GM12878 (cell line): Measurements from ENCODE around the gene CPT2. TPM values are rescaled to one million over a fixed set of nuclear protein-coding genes. Genes with fewer than 3 reads are reported as not detected.

ENCODE experiments used
- ATAC-seq: fragments of 200-7000 bp; cut with Tn5 transposase; 3 replicates; pipeline ENCODE4 v1.9.1; 2020; ENCODE audit warnings: mild to moderate bottlenecking, moderate library complexity
- BruUV-seq: library from RNA; stranded (reverse); fragments of 400-500 nt; replicated peaks from 2 replicates; lab custom pipeline; 2021; lab: Mats Ljungman, UMichigan
- CTCF ChIA-PET: fragments of 300-600 bp; sonication (Branson Sonifier 250); formaldehyde crosslinking; extraction: SDS; loops from one replicate; lab custom pipeline; 2021; ENCODE audit warnings: inconsistent platforms; lab: Yijun Ruan, JAX
- POLR2A ChIA-PET: fragments of 350-600 bp; formaldehyde crosslinking; extraction: SDS; loops from one replicate; lab custom pipeline; 2021; ENCODE audit warnings: inconsistent platforms; lab: Charles Lee
- RAD21 ChIA-PET: fragments of 300-600 bp; sonication (Branson Sonifier 250); formaldehyde crosslinking; loops from one replicate; lab custom pipeline; 2023; ENCODE audit warnings: antibody characterized with exemption; ENCODE audit not compliant: unreplicated experiment; lab: Charles Lee
- SMC1A ChIA-PET: fragments of 300-600 bp; sonication (Branson Sonifier 250); formaldehyde crosslinking; loops from one replicate; lab custom pipeline; 2023; ENCODE audit not compliant: unreplicated experiment, uncharacterized antibody; lab: Charles Lee
- DNase-seq: peaks from one replicate; pipeline ENCODE4 v3.0.0-alpha.2; 2011; ENCODE audit warnings: low read depth, low spot score
- FAIRE-seq: peaks from 3 replicates; lab custom pipeline; 2011; peaks lifted over from hg19 to GRCh38; lab: Jason Lieb, UNC
- H2AFZ ChIP-seq: 2 replicates; pipeline ENCODE4 v1.6.0; 2011; ENCODE audit warnings: low read depth, low read length, control low read depth; ENCODE audit not compliant: control insufficient read depth
- H3K27ac ChIP-seq: 2 replicates; pipeline ENCODE4 v1.5.1; 2011; ENCODE audit warnings: control low read depth; ENCODE audit not compliant: control insufficient read depth, insufficient read depth
- H3K27me3 ChIP-seq, 2 experiments: replicated peaks in 1 of 2; 2 replicates each; pipeline versions ENCODE4 v1.6.0 to v1.6.1; 2011; ENCODE audit warnings: low read length in 1 of 2; ENCODE audit not compliant: control insufficient read depth in 2 of 2, insufficient read depth in 2 of 2
- H3K36me3 ChIP-seq, 2 experiments: 2 replicates each; pipeline ENCODE4 v1.5.1; 2011; ENCODE audit warnings: low read length in 1 of 2; ENCODE audit not compliant: control insufficient read depth in 2 of 2, insufficient read depth in 2 of 2
- H3K4me1 ChIP-seq: 2 replicates; pipeline ENCODE4 v1.6.1; 2011; ENCODE audit warnings: mild to moderate bottlenecking, low read length, moderate library complexity, mixed read lengths; ENCODE audit not compliant: control insufficient read depth, insufficient read depth
- H3K4me2 ChIP-seq: 2 replicates; pipeline ENCODE4 v1.6.0; 2011; ENCODE audit warnings: control low read depth; ENCODE audit not compliant: control insufficient read depth, insufficient read depth
- H3K4me3 ChIP-seq: fragments of 200-600 bp; sonication (generic); 2 replicates; pipeline ENCODE4 v1.5.1; 2016
- H3K79me2 ChIP-seq: 2 replicates; pipeline ENCODE4 v1.6.0; 2011; ENCODE audit warnings: low read length; ENCODE audit not compliant: control insufficient read depth, insufficient read depth
- H3K9ac ChIP-seq: 2 replicates; pipeline ENCODE4 v1.8.0; 2011; ENCODE audit warnings: low read length, control low read depth, mixed read lengths; ENCODE audit not compliant: control insufficient read depth, insufficient read depth
- H3K9me3 ChIP-seq: replicated peaks from 3 replicates; pipeline ENCODE4 v1.5.1; 2011; ENCODE audit warnings: mild to moderate bottlenecking, low read length; ENCODE audit not compliant: control insufficient read depth, insufficient read depth
- H4K20me1 ChIP-seq: 2 replicates; pipeline ENCODE4 v1.6.0; 2011; ENCODE audit not compliant: control insufficient read depth, insufficient read depth
- MTA3 ChIP-seq: IDR thresholded peaks from 2 replicates; pipeline ENCODE4 v1.6.1; 2012; ENCODE audit warnings: low read length, inconsistent platforms, borderline replicate concordance
- NFIC ChIP-seq: IDR thresholded peaks from 2 replicates; pipeline ENCODE4 v1.6.1; 2012; ENCODE audit warnings: low read depth, mild to moderate bottlenecking, inconsistent platforms, low read length, moderate library complexity
- SMARCA5 ChIP-seq: fragments of 450-650 bp; IDR thresholded peaks from 2 replicates; pipeline ENCODE4 v1.6.1; 2017; ENCODE audit warnings: mild to moderate bottlenecking
- ZNF592 ChIP-seq: fragments of 450-650 bp; IDR thresholded peaks from 2 replicates; pipeline ENCODE4 v1.6.1; 2017; ENCODE audit warnings: mild to moderate bottlenecking, moderate library complexity
- ZNF622 ChIP-seq: fragments of 450-650 bp; IDR thresholded peaks from 2 replicates; pipeline ENCODE4 v1.6.1; 2017; ENCODE audit warnings: mild to moderate bottlenecking, inconsistent platforms
- WGBS: methylation state at CpG from one replicate; pipeline ENCODE4 v1.1.6; 2016; ENCODE audit warnings: low lambda C conversion rate; ENCODE audit not compliant: insufficient replicate concordance, insufficient coverage; ENCODE audit errors: missing lambda C conversion rate; 5-methylcytosine and 5-hydroxymethylcytosine counted together
- in situ Hi-C: fragments of 300-500 bp; cut with MboI; formaldehyde crosslinking; loops from 9 replicates; pipeline ENCODE4 v1.14.3; 2018; ENCODE audit warnings: mixed read lengths
- intact Hi-C: fragments of 100-400 bp; cut with micrococcal nuclease; formaldehyde crosslinking; loops from one replicate; pipeline ENCODE4 v1.14.2; 2022; ENCODE audit not compliant: unreplicated experiment
- polyA plus RNA-seq, 11 experiments: library from polyadenylated mRNA; depleted of rRNA in 4 of 11; unstranded in 6 of 11; stranded (reverse) in 5 of 11; fragments of >200 nt; fragmentation: Nextera tagmentation in 4 of 11; fragmentation: Illumina TruSeq in 1 of 11; extraction: Ambion mirVana in 4 of 11; extraction: Trizol in 1 of 11; gene quantifications; 1 replicate in 1 of 11; 2 replicates in 10 of 11; pipeline versions ENCODE4 v1.2.1 to v1.2.3, GENCODE V29; 2011 to 2016; ENCODE audit warnings: inconsistent platforms in 2 of 11, missing spikeins in 2 of 11, low read depth in 1 of 11
- total RNA-seq, 4 experiments: library from RNA; depleted of rRNA in 3 of 4; stranded (reverse); fragments of >200 nt in 3 of 4; fragmentation: Illumina TruSeq in 1 of 4; extraction: Trizol in 1 of 4; gene quantifications; 2 replicates each; pipeline versions ENCODE4 v1.2.1 to v1.2.3, GENCODE V29; 2013 to 2021
- TF ChIP-seq, protein P1 (sequence below): fragments of 450-650 bp; conservative IDR thresholded peaks from 2 replicates; pipeline ENCODE4 v1.6.1; 2017; ENCODE audit warnings: mild to moderate bottlenecking, moderate library complexity

The CPT2 gene
- total and polyA plus RNA-seq, 10 of the 15 experiments (the other 5 are each of a cell fraction or from before 2014, with no cell fraction given) = 10.1 to 36.2 (median 26.3) TPM

- TF ChIP-seq ZNF592 = no peak
These were observed 30.3 kb upstream of the CPT2 start (continued) for GRCh38 chr1:53166366-53166765.

GRCh38 chr1:53166912-53167311, 29.7 kb upstream of the CPT2 start:
- no peak overlapping the region for H3K4me3 ChIP-seq
- H3K27me3 ChIP-seq = no peaks in the 10 kb centered on the region; a peak in 2 of 4 replicates
- ChIA-PET RAD21 (no interaction called here), POLR2A (interaction anchor here (1.4 kb wide), 1 partner anchor 14 kb away, joined by 7 read pairs; no protein-coding TSS in a partner anchor), CTCF (interaction anchor here (0.8 to 1.0 kb wide), 2 partner anchors 14 to 15 kb away, joined by 3 read pairs; no protein-coding TSS in a partner anchor), SMC1A (no interaction called here)
- ATAC-seq (no peak), DNase-seq (no peak), FAIRE-seq (no peak)
- no peaks in the 10 kb centered on the region for H4K20me1 ChIP-seq
- in situ Hi-C loops = no loop called here
- H3K36me3 ChIP-seq = no peaks in the 10 kb centered on the region
- 37% methylated on average over 8 of the region's 8 CpGs for WGBS
- H3K4me1 ChIP-seq = no peaks in the 10 kb centered on the region
- H3K27ac ChIP-seq = no peak overlapping the region
- no peak for TF ChIP-seq NFIC
- TF ChIP-seq, protein P1, sequence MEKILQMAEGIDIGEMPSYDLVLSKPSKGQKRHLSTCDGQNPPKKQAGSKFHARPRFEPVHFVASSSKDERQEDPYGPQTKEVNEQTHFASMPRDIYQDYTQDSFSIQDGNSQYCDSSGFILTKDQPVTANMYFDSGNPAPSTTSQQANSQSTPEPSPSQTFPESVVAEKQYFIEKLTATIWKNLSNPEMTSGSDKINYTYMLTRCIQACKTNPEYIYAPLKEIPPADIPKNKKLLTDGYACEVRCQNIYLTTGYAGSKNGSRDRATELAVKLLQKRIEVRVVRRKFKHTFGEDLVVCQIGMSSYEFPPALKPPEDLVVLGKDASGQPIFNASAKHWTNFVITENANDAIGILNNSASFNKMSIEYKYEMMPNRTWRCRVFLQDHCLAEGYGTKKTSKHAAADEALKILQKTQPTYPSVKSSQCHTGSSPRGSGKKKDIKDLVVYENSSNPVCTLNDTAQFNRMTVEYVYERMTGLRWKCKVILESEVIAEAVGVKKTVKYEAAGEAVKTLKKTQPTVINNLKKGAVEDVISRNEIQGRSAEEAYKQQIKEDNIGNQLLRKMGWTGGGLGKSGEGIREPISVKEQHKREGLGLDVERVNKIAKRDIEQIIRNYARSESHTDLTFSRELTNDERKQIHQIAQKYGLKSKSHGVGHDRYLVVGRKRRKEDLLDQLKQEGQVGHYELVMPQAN = no peak
- no peak for TF ChIP-seq ZNF622
- no peak for TF ChIP-seq MTA3
- no peak for TF ChIP-seq SMARCA5
- no peaks in the 10 kb centered on the region for H3K79me2 ChIP-seq
- no peak overlapping the region for H3K9ac ChIP-seq
- no peaks in the 10 kb centered on the region for H3K9me3 ChIP-seq
- no peak overlapping the region for H2AFZ ChIP-seq
- intact Hi-C loops = no loop called here
- no peak overlapping the region for H3K4me2 ChIP-seq
- BruUV-seq = no TSS peak
